SHP77 (cell line): ENCODE measurements around the gene MAPT.
"Not testable (repeated sequence)": the region's sequence is repeated elsewhere in the genome, so short reads cannot be mapped to it uniquely, and the experiment has no call there.

Experiments used
- DNase-seq, 2 experiments: peaks; one replicate each; lab custom pipeline; 2025; lab: John Stamatoyannopoulos, UW

The MAPT gene

GRCh38 chr17:45927247-45927646 is 32.9 kb downstream of the MAPT start:
- no peak for DNase-seq

DNA sequence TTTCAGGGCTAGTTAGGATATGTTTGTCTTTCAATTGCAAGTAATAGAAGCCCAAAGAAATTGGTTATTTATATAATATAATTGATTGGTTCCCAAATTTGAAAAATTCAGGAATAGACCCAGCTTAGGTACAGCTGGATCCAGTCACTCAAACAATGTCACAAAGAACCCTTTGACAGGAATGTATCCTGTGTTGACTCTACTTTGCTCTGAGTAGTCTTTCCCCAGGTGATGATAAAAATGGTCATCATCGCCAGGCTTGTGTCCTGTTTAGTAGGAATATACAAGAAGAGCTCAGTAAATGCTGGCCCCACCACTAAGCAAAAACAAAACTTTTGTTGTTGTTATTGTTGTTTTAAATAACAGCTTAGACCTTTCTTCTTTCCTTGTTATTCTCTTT is 35.0 kb downstream of the MAPT start:
- DNase-seq = no peak

DNA sequence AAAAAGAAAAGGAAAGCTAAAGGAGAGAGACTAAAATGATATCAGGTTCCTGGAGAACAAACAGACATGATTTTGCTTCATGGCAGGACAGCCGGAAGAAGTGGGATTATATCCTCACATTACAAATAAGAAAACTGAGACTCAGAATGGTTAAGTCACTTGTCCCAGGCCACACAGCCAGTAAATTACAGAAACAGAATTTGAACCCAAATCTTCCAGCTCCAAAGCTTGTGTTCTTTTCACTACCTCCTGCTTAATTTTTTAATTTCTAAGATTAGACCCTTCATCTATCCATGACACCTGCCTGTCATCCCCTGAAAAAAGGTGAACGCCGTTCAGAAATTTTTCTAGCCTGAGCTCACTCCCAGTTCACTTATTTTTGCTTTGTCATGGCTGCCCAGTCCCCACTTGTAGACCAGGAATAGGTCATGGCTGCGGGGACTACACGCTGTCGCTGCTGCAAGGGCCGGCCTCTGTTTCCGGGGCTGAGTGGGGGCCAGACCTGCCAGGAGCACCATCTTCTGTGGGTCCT is 36.1 kb downstream of the MAPT start:
- DNase-seq = no peak

DNA sequence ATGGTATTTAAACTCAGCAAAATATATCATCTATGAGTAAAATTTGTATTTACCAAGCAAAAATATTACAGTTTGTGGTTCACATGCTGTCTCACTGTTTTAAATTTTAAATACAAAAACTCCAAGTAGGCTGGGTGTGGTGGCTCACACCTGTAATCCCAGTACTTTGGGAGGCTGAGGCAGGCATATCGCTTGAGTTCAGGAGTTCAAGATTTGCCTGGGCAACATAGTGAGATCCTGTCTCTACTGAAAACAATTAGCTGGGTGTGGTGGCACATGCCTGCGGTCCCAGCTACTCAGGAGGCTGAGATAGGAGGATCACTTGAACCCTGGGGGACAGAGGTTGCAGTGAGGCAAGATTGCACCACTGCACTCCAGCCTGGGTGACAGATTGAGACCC is 37.3 kb downstream of the MAPT start:
- no peak for DNase-seq

- DNase-seq = no peak
These were observed 40.0 kb downstream of the MAPT start for GRCh38 chr17:45934044-45934979.

DNA sequence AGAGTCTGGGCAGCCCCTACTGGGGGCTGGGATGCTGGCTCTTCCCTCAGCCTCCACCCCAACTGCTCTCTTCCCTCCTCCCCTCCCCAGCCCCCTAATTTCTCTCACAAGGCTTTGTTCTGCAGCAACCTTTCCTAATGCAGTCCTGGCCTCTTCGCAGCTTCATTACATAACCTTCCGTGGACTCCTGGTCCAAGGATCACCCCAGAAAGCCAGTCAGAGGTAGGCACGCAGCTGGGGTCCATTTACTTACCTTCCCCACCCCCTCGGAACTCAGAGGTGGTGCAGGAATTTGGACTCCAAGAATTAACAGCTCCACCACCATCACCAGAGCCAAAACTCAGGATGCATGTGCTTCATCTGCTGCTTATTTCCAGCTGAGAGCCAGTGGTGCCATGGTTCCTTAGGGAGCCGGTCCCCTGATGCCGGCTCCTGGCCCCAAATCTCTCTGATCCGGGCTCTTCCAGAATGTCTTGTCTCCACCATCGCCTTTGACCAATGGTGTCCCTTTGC is 40.9 kb downstream of the MAPT start:
- DNase-seq = no peak

GRCh38 chr17:45935710-45936509 is 41.6 kb downstream of the MAPT start:
- no peak for DNase-seq

GRCh38 chr17:45936610-45937009 is 42.3 kb downstream of the MAPT start:
- peak; percentile 32 to 75 for DNase-seq

DNA sequence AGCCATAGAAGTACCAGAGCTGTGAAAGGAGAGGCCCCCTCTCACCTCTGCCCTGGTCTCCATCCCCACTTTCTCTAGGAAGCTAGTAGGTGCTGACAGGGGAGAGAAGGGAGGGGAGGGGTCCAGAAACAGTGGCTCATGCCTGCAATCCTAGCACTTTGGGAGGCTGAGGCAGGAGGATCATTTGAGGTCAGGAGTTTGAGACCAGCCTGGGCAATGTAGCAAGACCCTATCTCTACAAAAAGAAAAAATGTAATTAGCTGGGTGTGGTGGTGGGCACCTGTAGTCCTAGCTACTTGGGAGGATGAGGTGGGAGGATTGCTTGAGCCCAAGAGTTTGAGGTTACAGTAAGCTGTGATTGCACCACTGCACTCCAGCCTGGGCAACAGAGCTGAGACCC is 42.8 kb downstream of the MAPT start:
- DNase-seq = not testable (repeated sequence)

GRCh38 chr17:45939395-45939794 is 45.0 kb downstream of the MAPT start:
- DNase-seq = no peak

GRCh38 chr17:45940293-45940692 is 45.9 kb downstream of the MAPT start:
- DNase-seq = no peak

GRCh38 chr17:45940826-45941225 is 46.5 kb downstream of the MAPT start:
- DNase-seq = no peak

GRCh38 chr17:45941395-45941794 is 47.0 kb downstream of the MAPT start:
- no peak for DNase-seq

DNA sequence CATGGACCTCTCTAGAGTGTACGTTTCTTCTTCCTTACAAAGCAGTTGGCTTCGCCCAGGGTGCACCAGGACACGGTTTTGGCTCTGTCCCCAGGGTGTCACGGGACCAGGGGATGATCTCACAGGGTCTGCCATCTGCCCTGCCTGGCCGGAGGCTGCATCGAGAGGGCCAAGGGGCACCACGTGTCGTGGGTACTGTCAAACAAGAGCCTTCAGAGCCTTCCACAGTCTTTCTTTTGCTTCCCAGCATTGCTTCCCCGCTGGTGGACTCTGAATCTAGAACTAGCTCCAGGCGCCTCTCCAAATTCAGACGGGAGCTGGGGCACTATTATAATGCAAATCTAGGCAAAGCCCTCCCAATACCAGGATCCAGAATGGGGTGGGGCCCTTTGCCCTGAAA is 47.9 kb downstream of the MAPT start:
- DNase-seq = peak; percentile 75 to 90

GRCh38 chr17:45946841-45947256 is 52.5 kb downstream of the MAPT start:
- DNase-seq = no peak

GRCh38 chr17:45948498-45948880 is 54.1 kb downstream of the MAPT start:
- no peak for DNase-seq

DNA sequence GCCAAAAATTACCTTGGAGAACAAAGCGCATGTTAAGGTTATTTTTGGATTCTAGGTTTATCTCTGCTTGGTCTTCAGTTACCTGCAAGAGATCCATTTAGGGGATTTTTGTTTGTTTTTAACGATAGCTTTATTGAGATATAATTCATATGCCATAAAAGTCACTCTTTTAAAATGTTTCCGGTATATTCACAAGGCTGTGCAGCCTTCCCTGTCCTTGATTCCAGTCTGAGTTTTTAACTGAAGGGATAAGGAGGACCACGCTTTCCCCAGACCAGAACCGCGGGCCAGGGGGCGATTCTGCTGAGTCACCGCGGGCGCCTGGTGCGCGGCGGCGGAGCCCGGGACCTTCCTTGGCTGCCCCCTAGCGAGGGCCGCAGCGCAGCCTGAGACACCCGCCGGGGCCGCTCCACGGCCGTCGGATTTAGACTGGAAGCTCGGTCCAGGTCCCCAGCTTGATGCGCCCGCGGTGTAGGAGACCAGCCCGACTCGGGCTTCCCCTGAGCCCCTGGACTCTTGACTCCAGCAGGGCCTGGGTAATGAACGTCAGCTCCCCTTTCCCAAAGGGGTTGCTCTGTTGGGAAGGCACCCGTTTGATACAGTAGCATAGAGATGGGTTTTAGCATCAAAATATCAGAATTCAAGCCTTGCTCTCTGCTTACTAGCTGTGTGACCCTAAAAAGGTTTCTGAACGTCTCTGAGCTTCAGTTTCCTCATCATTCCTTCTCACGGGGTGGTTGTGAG is 54.7 kb downstream of the MAPT start:
- peak; percentile 72 to 74 for DNase-seq

DNA sequence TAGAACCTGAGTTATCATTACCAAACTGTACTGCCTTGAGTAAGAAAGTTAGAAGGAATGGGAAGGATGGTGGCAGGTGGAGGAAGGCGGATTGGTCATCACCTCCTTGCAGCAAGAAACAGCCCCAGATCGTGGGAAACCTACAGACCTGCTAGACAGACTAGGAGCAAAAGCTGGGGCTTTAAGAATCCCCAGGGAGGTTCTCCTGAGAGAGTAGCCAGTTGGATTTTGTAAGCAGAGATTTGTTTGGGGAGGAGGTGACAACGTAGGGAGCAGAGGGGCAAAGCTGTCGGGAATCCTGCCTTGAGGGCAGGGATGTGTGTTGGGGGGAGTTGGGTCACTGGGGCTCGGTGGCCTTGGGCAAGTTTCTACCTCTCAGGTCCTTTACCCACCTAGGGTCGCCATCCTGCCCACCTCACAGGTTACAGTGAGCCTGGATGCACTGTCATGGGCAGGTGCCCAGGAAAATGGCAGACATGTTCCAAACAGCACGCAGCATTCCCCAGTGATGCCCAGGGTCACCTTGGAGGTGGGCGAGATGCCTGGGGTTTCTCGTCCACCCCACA is 55.5 kb downstream of the MAPT start:
- DNase-seq = no peak

- DNase-seq = no peak
These were observed 56.5 kb downstream of the MAPT start for GRCh38 chr17:45950888-45951287.

- no peak for DNase-seq
These were observed 57.0 kb downstream of the MAPT start for GRCh38 chr17:45951403-45951802.

- peak in 1 of 2 experiments; percentile 13 for DNase-seq
These were observed 57.6 kb downstream of the MAPT start for GRCh38 chr17:45951941-45952340.
